HG02759 (cell line): Measurements from ENCODE around the gene KISS1.
"Not testable (repeated sequence)": the region's sequence is repeated elsewhere in the genome, so short reads cannot be mapped to it uniquely, and the experiment has no call there.

ENCODE experiments used
- ATAC-seq: cut with Tn5 transposase; IDR thresholded peaks from one replicate; pipeline ENCODE4 v1.9.1; 2021; ENCODE audit warnings: mild to moderate bottlenecking, moderate library complexity; ENCODE audit not compliant: unreplicated experiment

The KISS1 gene

DNA sequence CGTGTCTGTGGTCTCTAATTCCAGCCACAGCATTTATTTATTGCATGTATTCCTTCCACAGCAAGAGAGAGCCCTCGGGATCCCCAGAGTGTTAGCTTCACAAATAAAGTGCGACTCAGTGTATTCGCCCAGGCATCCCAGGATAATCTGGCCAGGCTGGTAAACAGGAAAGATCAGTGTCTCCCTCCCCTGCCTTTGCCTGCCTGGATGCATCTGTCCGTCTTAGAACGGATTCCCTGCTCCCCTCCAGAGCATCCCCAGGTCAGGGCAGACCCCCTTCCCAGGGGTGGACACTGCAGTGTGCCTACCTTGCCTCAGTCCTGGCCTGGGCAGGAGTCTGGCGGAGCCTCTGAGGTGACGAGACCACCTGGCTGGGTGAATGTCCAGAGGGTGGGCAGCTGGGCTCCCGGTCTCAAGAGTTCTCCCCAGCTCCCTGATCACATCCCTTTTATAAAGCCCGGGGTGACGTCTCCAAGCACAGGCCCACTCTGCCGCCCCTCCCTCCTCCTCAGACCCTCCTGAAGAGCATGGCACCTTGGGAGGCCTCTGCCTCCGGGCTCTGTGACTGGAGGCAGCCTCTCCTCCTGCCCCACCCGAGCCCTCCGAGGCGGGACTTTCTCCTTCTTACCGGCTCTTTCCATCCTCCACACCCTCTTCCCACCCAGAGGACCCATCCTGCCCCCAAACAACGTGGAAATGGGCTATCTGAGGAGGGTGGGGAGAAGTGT lies at the start of gene KISS1:
KISS1 (minus strand) TSS at position 424 of the 728 bp plus-strand sequence. CDS start 3,615 bp downstream, outside the sequence.
- ATAC-seq: no peak

- ATAC-seq: no peak
Observed at GRCh38 chr1:204242920-204243319, 46.6 kb upstream of the KISS1 start.

GRCh38 chr1:204241914-204242313 lies 45.6 kb upstream of the KISS1 start:
- no peak for ATAC-seq

- no peak for ATAC-seq
Observed at GRCh38 chr1:204241050-204241449, 44.8 kb upstream of the KISS1 start.

- ATAC-seq: no peak
Observed at GRCh38 chr1:204240233-204240632, 43.9 kb upstream of the KISS1 start.

DNA sequence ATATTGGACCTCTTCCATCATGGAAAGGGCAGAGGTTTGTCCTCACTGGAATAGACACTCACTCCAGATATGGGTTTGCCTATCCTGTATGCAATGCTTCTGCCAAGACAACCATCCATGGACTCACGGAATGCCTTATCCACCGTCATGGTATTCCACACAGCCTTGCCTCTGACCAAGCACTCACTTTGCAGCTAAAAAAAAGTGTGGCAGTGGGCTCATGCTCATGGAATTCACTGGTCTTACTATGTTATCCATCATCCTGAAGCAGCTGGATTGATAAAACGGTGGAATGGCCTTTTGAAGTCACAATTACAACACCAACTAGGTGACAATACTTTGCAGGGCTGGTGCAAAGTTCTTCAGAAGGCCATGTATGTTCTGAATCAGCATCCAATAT lies 43.1 kb upstream of the KISS1 start:
- not testable (repeated sequence) for ATAC-seq

GRCh38 chr1:204238520-204238919 lies 42.2 kb upstream of the KISS1 start:
- not testable (repeated sequence) for ATAC-seq

DNA sequence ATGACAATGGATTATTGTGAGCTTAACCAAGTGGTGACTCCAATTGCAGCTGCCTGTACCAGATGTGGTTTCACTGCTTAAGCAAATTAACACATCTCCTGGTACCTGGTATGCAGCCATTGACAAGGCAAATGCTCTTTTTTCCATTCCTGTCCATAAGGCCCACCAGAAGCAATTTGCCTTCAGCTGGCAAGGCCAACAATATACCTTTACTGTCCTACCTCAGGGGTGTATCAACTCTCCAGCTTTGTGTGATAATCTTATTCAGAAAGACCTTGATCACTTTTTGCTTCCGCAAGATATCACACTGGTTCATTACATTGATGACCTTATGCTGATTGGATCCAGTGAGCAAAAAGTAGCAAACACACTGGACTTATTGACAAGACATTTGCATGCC lies 41.2 kb upstream of the KISS1 start:
- not testable (repeated sequence) for ATAC-seq

DNA sequence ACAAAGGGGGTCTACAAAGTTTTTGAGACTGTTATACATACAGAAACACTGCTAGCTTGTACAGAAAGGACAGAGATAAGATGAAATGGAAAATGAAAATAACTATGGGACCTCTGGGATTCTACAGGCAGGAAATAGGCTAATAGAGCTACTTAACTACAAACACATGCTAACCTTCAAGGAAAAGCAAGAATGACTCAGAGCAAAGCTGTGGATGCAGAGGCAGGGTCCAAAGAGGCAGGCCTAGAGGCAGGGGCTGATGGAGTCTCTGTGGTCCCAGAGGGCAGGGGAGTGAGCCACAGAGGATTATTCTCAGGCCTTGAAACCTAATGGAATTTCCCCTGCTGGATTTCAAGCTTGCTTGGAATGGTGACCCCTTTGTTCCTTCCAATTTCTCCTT lies 36.2 kb upstream of the KISS1 start:
- ATAC-seq: no peak

DNA sequence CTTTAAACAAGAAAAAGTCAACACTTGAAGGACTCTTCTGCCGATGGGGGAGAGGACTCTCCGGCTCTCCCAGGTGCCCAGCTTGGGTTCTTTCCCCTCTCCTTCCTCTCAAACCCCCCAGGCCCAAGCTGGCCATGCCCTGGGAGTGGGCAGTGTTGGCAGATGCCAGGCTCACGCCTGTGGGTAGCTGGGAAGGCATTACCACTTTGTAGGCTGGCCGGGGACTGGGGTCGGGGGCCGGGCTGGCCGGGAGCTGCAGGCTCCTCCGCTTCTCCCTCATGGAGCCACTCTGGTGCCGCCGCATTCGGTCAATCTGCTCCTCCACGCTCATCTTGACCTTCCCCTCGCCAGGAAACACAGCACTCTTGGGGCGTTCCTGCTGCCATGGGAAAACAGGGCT lies 33.9 kb upstream of the KISS1 start:
- no peak for ATAC-seq

DNA sequence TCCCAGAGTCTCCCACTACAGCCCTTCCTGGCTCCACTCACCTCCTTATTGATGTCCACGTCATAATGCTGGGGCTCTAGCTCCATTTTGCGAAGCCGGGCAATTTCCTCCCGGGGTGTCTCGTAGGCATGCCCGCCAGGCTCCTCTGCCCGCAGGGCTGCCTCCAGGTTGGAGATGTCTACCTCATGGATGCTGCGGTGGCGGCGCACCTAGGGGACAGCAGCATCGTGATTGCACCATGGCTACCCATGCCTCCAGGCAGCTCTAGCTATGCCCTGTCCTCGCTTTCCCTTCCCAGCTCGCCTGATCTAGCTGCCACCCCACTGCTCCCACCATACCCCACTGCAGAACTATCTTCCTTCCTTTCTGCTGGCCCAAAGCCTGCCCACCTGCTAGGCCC lies 32.6 kb upstream of the KISS1 start:
- ATAC-seq: no peak

DNA sequence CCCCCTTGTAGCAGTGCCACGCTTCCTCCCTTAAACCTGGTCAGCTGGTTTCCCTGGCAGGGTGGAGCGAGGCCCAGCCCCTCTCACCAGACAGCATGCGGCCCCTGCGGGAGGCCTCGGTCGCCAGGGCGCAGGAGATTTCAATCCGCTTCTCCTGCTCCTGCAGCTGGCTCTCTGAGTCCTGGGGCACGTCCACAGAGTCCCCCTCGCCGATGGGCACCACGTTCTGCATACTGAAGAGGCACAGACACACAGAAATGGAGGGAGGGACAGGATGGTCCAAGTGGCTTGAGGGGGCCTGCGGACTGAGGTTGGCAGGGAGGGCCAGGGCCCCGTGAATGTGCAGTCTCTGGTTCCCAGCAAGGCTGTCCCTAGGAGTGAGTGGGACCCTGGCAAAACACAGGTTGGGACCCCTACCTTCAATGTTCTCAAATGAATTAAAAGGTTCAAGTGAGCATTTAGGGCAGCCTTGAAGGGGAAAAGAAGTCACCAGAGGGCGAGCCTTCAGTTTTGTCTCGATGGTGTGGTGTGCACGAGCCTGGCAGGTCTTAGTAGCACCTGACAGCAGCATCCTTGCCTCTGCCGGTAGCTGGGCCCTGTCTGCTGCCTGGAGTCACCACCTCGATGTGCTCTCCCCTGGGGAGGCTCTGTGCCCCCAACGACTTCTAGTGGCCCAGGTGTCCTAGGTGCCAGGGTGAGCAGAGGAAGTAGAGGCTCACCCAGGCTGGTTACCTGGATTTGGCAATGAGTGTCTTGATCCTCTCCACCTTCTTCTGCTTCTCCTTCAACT lies 31.9 kb upstream of the KISS1 start:
- no peak for ATAC-seq

DNA sequence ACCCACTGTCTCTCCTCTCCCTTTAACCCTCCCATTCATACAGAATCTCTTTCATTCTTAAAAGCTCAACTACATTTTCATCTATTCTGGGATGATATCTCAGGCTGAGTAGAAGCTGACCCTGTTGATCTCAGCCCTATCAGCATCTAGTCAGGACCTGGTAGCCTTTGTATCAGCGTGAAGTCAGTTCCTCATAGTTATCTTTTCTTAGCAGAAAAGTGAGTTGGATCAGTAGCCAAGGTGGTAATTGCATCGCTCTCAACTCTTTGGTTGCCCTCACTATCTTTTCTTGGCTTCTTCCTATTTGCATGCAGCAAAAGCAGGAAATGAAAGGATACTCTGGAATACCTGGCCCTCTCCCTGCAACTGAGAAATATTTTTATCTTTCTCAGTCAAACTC lies 31.1 kb upstream of the KISS1 start:
- no peak for ATAC-seq

DNA sequence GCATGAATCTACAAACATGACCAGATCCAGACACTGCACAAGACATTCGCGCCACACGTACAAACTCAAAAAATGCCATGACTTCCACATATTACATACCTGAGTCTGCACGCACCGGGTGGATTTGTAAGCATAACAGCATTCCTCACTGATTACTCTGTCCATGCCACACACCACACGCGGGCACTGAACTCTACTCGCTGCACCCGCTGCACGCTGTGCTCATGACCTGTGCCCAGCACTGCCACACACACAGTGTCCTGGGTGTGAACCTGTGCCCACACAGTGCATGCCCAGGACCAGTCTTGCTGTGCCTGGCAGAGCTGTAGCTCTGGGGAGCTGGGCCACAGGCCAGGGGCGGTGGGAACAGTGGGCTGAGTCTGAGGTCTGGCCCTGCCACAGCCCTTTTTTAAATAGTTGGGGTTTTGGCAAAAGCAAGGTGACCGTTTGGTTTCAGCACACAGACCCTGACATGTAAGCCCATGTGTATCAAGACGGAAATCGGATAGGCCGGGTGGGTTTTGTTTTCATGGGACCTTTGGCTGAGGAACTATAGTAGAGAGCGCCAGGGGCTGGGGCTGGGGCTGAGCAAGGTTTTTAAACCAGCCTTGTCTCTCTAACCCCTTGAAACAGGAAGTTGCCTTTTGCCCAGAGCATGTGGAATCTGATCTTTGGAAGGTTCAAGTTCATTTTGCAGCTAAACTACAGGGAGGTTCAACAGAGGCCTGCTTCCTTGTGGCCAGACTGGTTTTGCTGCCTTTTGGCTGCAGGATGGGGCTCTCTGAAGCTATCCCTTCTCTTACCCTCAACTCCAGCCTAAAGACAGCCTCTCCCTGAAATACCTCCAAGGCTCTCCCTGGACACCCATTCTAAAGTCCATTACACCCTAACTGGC lies 29.8 kb upstream of the KISS1 start:
- ATAC-seq: no peak

DNA sequence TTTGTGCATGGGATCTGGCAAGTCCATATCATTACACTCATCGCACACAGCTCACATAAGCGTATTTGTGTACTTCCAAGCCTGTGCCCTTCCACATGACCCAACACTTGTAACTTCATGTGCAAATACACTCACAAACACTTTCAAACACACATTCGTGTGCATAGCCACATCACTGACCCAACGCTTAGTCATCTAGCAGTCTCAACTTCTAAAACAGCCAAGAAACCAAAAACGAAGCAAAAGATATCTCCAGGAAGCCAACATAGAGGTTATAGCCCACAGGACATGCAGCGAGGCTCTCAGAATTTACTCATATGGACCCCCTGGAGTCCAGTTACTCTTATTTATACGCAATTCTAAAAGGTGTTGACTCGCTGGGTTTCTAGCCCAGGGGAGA lies 28.4 kb upstream of the KISS1 start:
- ATAC-seq: no peak

DNA sequence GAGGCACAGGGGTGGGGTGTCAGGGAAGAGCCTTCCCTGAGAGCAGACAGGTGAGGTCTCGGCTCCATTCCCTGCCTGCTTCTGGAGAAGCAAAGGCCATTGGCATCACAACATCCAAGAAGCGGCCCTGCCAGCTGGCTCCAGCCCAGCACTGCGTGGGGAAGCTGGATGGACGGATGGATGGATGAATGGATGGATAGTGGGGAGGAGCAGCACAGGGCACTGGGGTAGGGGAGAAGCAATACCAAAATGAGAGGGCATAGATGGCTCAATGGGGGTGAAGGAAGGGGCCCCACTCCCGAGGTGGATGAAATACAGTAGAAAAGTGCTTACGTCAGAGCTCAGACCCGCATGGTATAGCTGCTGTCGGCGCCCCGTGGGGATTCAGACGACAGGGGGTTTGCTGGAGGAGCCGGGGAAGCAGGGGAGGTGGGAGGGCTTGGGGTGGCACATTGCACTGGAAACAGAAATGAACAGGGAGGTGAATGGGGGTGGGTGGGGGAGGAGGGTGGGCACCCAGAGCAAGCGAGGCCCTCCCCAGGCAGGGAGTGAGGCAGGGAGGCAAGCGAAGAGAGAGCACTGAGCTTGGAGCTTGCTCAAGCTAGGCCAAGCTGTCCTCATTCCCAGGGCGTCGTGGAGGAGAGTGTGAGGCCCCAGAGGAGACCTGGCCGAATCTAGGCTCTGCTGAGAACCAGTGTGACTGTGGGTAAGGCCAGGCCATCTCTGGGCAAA lies 27.0 kb upstream of the KISS1 start:
- no peak for ATAC-seq

GRCh38 chr1:204222764-204223055 lies 26.4 kb upstream of the KISS1 start:
- no peak for ATAC-seq

DNA sequence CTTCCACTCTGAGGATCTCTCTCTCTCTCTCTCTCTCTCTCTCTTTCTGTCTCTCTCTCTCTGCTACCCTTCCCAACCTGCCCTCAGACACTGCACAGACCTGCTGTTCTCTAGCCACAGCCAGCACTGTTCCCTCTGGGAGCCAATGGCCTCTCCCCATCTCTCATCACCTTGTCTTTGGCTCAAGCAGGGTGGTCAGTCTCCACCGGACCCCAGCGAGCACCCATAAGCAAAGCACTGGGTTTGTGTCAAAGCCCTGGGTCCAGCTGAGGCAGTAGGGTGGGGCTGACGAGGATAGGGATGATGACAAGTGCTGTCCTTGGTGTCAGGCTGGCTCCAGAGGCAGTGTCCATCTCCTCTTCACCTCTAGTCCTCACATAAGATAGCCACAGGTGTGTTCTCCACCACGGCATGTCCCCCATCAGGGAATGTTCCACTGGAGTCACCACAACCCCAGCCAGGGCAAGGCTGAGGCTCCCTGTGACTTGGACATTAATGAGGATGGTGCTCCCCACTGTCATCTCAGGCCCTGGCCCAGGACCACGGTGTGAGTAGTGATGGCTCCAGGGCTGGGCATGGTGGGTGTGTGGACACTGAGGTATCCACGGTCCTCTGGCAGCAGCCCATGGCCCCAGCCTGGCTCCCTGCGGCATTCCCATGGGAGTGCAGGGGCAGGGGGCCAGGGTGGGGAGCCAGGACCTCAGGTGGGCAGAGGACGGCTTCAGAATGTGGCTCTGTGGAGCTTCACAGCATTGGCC lies 25.9 kb upstream of the KISS1 start:
- no peak for ATAC-seq

DNA sequence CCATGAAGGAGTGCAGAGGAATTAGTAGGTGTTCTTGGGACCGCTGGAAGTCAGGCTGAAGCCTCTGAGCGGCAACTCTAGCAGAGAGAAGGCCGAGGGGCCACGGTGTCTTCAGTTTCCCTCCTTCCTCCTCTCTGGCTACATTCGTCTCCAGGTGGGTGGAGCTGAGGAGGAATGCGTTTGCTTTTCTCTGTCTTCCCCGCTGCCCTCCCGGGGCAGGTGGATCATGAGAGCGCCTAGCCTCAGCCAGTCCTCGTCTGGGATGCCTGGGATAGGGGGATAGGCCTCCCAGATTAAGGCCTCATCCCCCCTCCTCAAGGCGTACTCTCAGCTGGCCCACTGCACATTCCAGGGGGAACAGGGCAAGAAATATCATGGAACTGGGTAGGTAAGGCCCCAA lies 25.0 kb upstream of the KISS1 start:
- ATAC-seq: no peak

DNA sequence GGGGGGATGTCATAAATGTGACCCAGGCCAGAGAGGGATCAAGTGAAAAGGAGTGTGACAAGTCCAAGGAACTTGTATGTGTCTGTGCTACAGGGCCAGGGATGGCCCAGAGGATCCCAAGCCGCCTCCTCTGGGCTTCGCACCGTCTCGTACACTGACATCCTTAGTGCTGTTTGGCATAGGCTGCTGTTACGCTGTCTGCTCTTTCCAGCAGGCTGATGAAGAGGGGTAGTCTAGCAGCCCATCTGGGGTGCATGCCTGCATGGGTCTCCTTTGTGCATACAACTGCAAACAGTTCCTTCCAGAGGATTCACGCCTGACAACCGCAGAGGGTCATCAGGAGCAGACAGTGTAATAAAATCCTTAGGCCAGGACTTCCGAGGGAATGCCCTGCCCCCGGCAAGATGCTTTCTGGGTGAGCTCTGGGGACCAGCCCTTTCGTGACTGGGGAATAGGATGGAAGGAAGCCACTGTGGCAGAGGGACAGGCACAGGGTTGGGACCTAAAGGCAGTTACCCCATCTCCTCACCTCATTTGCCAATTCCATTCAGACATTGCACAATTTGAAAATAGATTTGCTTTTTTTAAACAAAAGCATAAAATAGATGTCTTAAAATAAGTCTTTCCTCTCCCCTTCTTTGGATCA lies 23.8 kb upstream of the KISS1 start:
- ATAC-seq: no peak
